HCT116 (cell line): ENCODE measurements around the gene CD109. TPM values are rescaled to one million over a fixed set of nuclear protein-coding genes. Genes with fewer than 3 reads are reported as not detected.

Experiments used
- ATAC-seq: fragments of 200-7000 bp; cut with Tn5 transposase; 2 replicates; pipeline ENCODE4 v1.9.1; 2020; ENCODE audit warnings: mild to moderate bottlenecking, moderate library complexity
- BruUV-seq: library from RNA; stranded (reverse); fragments of 400-500 nt; replicated peaks from 2 replicates; lab custom pipeline; 2021; lab: Mats Ljungman, UMichigan
- CTCF ChIA-PET: fragments of 300-600 bp; sonication (Branson Sonifier 250); formaldehyde crosslinking; loops from one replicate; lab custom pipeline; 2021; ENCODE audit warnings: antibody characterized with exemption; lab: Charles Lee
- POLR2A ChIA-PET: fragments of 300-600, 350-600 bp; sonication (Branson Sonifier 250); formaldehyde crosslinking; loops from one replicate; lab custom pipeline; 2021; ENCODE audit warnings: antibody characterized with exemption; lab: Charles Lee
- RAD21 ChIA-PET, 2 experiments: fragments of 300-600 bp; sonication (Branson Sonifier 250); formaldehyde crosslinking; loops; one replicate each; lab custom pipeline; 2023; ENCODE audit warnings: low total read pairs in 2 of 2; ENCODE audit not compliant: uncharacterized antibody in 2 of 2, unreplicated experiment in 2 of 2, low non-redundant PET in 1 of 2; lab: Charles Lee
- DNase-seq: peaks from one replicate; pipeline ENCODE4 v3.0.0-alpha.2; 2010; ENCODE audit warnings: low read depth, low spot score
- H2AFZ ChIP-seq: fragments of 200-600 bp; shearing (Covaris generic), sonication (generic); 2 replicates; pipeline ENCODE4 v1.6.1; 2017; ENCODE audit warnings: low read depth, mixed run types, mixed read lengths, antibody characterized with exemption, low read length; ENCODE audit not compliant: poor library complexity, severe bottlenecking
- H3K27ac ChIP-seq: 2 replicates; pipeline ENCODE4 v1.5.1; 2012; ENCODE audit warnings: low read depth, low read length
- H3K27me3 ChIP-seq: fragments of 200-600 bp; sonication (generic); 2 replicates; pipeline ENCODE4 v1.6.1; 2016; ENCODE audit warnings: mixed run types, low read length, mixed read lengths; ENCODE audit not compliant: insufficient read depth
- H3K36me3 ChIP-seq, 2 experiments: fragments of 200-500 bp in 1 of 2; fragments of 200-600 bp in 1 of 2; sonication (Bioruptor generic) in 1 of 2; sonication (generic) in 1 of 2; 2 replicates each; pipeline versions ENCODE4 v1.5.1 to v1.6.1; 2014 to 2016; ENCODE audit warnings: low read length in 2 of 2, inconsistent platforms in 1 of 2, mixed read lengths in 1 of 2, mixed run types in 1 of 2; ENCODE audit not compliant: insufficient read depth in 2 of 2, control insufficient read depth in 1 of 2
- H3K4me1 ChIP-seq, 2 experiments: fragments of 200-600 bp in 1 of 2; sonication (generic) in 1 of 2; 2 replicates each; pipeline versions ENCODE4 v1.5.1 to v1.6.1; 2012 to 2017; ENCODE audit warnings: low read length in 2 of 2, inconsistent platforms in 1 of 2, mild to moderate bottlenecking in 1 of 2, mixed read lengths in 1 of 2, mixed run types in 1 of 2, moderate library complexity in 1 of 2; ENCODE audit not compliant: insufficient read depth in 2 of 2, control insufficient read depth in 1 of 2
- H3K4me2 ChIP-seq: fragments of 200-600 bp; sonication (generic); 2 replicates; pipeline ENCODE4 v1.6.1; 2017; ENCODE audit warnings: mixed run types, low read length, mixed read lengths
- H3K4me3 ChIP-seq, 2 experiments: fragments of 200-600 bp in 1 of 2; sonication (generic) in 1 of 2; replicated peaks in 1 of 2; 2 replicates each; pipeline ENCODE4 v1.5.1; 2011 to 2016; ENCODE audit warnings: low read length in 2 of 2, control low read depth in 1 of 2, low read depth in 1 of 2, mild to moderate bottlenecking in 1 of 2, mixed read lengths in 1 of 2, mixed run types in 1 of 2
- H3K79me2 ChIP-seq: fragments of 200-600 bp; sonication (generic); 2 replicates; pipeline ENCODE4 v1.6.1; 2017; ENCODE audit warnings: mild to moderate bottlenecking, mixed run types, low read length, moderate library complexity, mixed read lengths; ENCODE audit not compliant: insufficient read depth
- H3K9ac ChIP-seq: fragments of 200-600 bp; sonication (generic); 2 replicates; pipeline ENCODE4 v1.6.1; 2016; ENCODE audit warnings: low read length, mixed read lengths
- H3K9me2 ChIP-seq: fragments of 200-600 bp; sonication (generic), shearing (Covaris generic); 2 replicates; pipeline ENCODE4 v1.6.1; 2017; ENCODE audit warnings: mixed run types, mild to moderate bottlenecking, moderate library complexity; ENCODE audit not compliant: insufficient read depth
- H3K9me3 ChIP-seq, 2 experiments: fragments of 200-500 bp in 1 of 2; fragments of 200-600 bp in 1 of 2; sonication (Bioruptor generic) in 1 of 2; sonication (generic) in 1 of 2; 2 replicates each; pipeline ENCODE4 v1.6.1; 2014 to 2017; ENCODE audit warnings: low read length in 2 of 2, mixed read lengths in 2 of 2, inconsistent platforms in 1 of 2, low read depth in 1 of 2, mild to moderate bottlenecking in 1 of 2, mixed run types in 1 of 2, moderate library complexity in 1 of 2; ENCODE audit not compliant: control insufficient read depth in 1 of 2, insufficient read depth in 1 of 2
- H4K20me1 ChIP-seq: fragments of 200-600 bp; sonication (generic), shearing (Covaris generic); 2 replicates; pipeline ENCODE4 v1.6.1; 2017; ENCODE audit warnings: mixed run types, mild to moderate bottlenecking, moderate library complexity; ENCODE audit not compliant: insufficient read depth
- CTCF ChIP-seq, 3 experiments: fragments of 200-600 bp in 1 of 3; sonication (generic) in 1 of 3; IDR thresholded peaks in 2 of 3; conservative IDR thresholded peaks in 1 of 3; 2 replicates each; pipeline ENCODE4 v1.5.1; 2012 to 2017; ENCODE audit warnings: low read depth in 2 of 3, low read length in 2 of 3, antibody characterized with exemption in 1 of 3, borderline replicate concordance in 1 of 3, control low read depth in 1 of 3, mild to moderate bottlenecking in 1 of 3, mixed read lengths in 1 of 3, mixed run types in 1 of 3, moderate library complexity in 1 of 3; ENCODE audit not compliant: insufficient read depth in 1 of 3
- EGR1 ChIP-seq: IDR thresholded peaks from 2 replicates; pipeline ENCODE4 v1.6.1; 2012; ENCODE audit warnings: low read depth
- EZH2 ChIP-seq: fragments of 200-600 bp; sonication (generic); IDR thresholded peaks from 2 replicates; pipeline ENCODE4 v1.6.1; 2017; ENCODE audit warnings: antibody characterized with exemption, mixed run types
- JUND ChIP-seq: IDR thresholded peaks from 2 replicates; pipeline ENCODE4 v1.6.1; 2012
- POLR2A ChIP-seq: IDR thresholded peaks from 2 replicates; pipeline ENCODE4 v1.7.0; 2011; ENCODE audit warnings: borderline replicate concordance; ENCODE audit not compliant: insufficient read depth, insufficient read length; ENCODE audit errors: extremely low read depth
- POLR2AphosphoS5 ChIP-seq: IDR thresholded peaks from 2 replicates; pipeline ENCODE4 v1.6.1; 2011; ENCODE audit warnings: mild to moderate bottlenecking, low read depth, low read length, moderate library complexity
- RAD21 ChIP-seq: IDR thresholded peaks from 2 replicates; pipeline ENCODE4 v1.6.1; 2012; ENCODE audit warnings: low read depth, mild to moderate bottlenecking
- SIN3A ChIP-seq: IDR thresholded peaks from 2 replicates; pipeline ENCODE4 v1.6.1; 2012; ENCODE audit warnings: low read depth
- TCF7L2 ChIP-seq: IDR thresholded peaks from 2 replicates; pipeline ENCODE4 v1.7.0; 2011; ENCODE audit warnings: borderline replicate concordance, inconsistent platforms; ENCODE audit not compliant: insufficient read depth, insufficient read length; ENCODE audit errors: extremely low read depth
- intact Hi-C: fragments of 100-400 bp; cut with micrococcal nuclease; formaldehyde crosslinking; loops from 2 replicates; pipeline ENCODE4 v1.10.0; 2022
- total RNA-seq: library from RNA; stranded (reverse); gene quantifications from one replicate; pipeline ENCODE4 v1.2.1, GENCODE V29; 2021; ENCODE audit not compliant: unreplicated experiment
- TF ChIP-seq, protein P1 (sequence below): IDR thresholded peaks from 2 replicates; pipeline ENCODE4 v1.6.1; 2012

CD109 gene
- total RNA-seq, 1 experiment from 2014 or later = 42.1 TPM

- POLR2A ChIA-PET = no interaction called here
- Histone ChIP-seq H2AFZ (no peak overlapping the region), H4K20me1 (0 out of 2 replicates have a peak, but pooled peaks cover 3% of the 10 kb centered on the region), H3K27ac (no peak overlapping the region), H3K4me2 (no peak overlapping the region), H3K4me3 (no peak overlapping the region), H3K9me2 (no peaks in the 10 kb centered on the region), H3K9me3 (no peaks in the 10 kb centered on the region), H3K79me2 (no peaks in the 10 kb centered on the region), H3K9ac (no peak overlapping the region), H3K36me3 (no peaks in the 10 kb centered on the region), H3K27me3 (no peaks in the 10 kb centered on the region), H3K4me1 (peaks cover 6 to 13% of the 10 kb centered on the region in 2 experiments)
- no peak for DNase-seq
- no peak for ATAC-seq
- RAD21 ChIA-PET = no interaction called here
- intact Hi-C loops = loop anchor here (10.0 kb wide), 1 partner anchor 202 kb away; no protein-coding TSS in a partner anchor
- no TSS peak for BruUV-seq
- CTCF ChIA-PET = interaction anchor here (1.1 to 1.2 kb wide), 2 partner anchors 9 to 1466 kb away, joined by 4 to 5 read pairs; no protein-coding TSS in a partner anchor
- no peak for TF ChIP-seq SIN3A
- no peak for TF ChIP-seq JUND
- no peak for TF ChIP-seq POLR2AphosphoS5
- TF ChIP-seq TCF7L2 = no peak
- TF ChIP-seq EZH2 = no peak
- no peak for TF ChIP-seq RAD21
- TF ChIP-seq EGR1 = no peak
- no peak for TF ChIP-seq CTCF (IDR thresholded peaks at IDR 0.05 in 2 of 3, conservative IDR thresholded peaks at IDR 0.05 in 1 of 3; ENCODE audit: borderline replicate concordance in 1 of 3, insufficient read depth in 1 of 3, low read depth in 2 of 3, low read length in 2 of 3)
- TF ChIP-seq, protein P1, sequence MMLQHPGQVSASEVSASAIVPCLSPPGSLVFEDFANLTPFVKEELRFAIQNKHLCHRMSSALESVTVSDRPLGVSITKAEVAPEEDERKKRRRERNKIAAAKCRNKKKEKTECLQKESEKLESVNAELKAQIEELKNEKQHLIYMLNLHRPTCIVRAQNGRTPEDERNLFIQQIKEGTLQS = no peak
- no peak for TF ChIP-seq POLR2A
Measured at GRCh38 chr6:73742433-73742832, 46.4 kb downstream of the CD109 start.
